KOPT-K1 (cell line): ENCODE data around the gene DPYSL4.
"Not testable (repeated sequence)": the region's sequence is repeated elsewhere in the genome, so short reads cannot be mapped to it uniquely, and the experiment has no call there.

ENCODE experiments used
- H3K27ac ChIP-seq: fragments of 200-600 bp; sonication (generic); 2 replicates; pipeline ENCODE4 v1.5.1; 2016; ENCODE audit warnings: antibody characterized with exemption, mild to moderate bottlenecking, low read depth, low read length; ENCODE audit not compliant: poor library complexity, severe bottlenecking
- H3K36me3 ChIP-seq: fragments of 200-600 bp; sonication (generic); 2 replicates; pipeline ENCODE4 v1.5.1; 2017; ENCODE audit warnings: antibody characterized with exemption, mild to moderate bottlenecking, low read length, moderate library complexity; ENCODE audit not compliant: insufficient read depth
- H3K9me3 ChIP-seq: fragments of 200-600 bp; sonication (generic); 2 replicates; pipeline ENCODE4 v1.5.1; 2017; ENCODE audit warnings: antibody characterized with exemption, low read length, mild to moderate bottlenecking; ENCODE audit not compliant: insufficient read depth, poor library complexity, severe bottlenecking

DPYSL4 gene

GRCh38 chr10:132156382-132156781, 30.4 kb upstream of the DPYSL4 start:
- no peaks in the 10 kb centered on the region for H3K9me3 ChIP-seq
- no peaks in the 10 kb centered on the region for H3K36me3 ChIP-seq
- H3K27ac ChIP-seq = no peak overlapping the region

GRCh38 chr10:132157101-132157500, 29.6 kb upstream of the DPYSL4 start:
- no peaks in the 10 kb centered on the region for H3K36me3 ChIP-seq
- H3K27ac ChIP-seq = no peak overlapping the region
- H3K9me3 ChIP-seq = no peaks in the 10 kb centered on the region

GRCh38 chr10:132158122-132158741, 28.5 kb upstream of the DPYSL4 start:
- no peak overlapping the region for H3K27ac ChIP-seq
- no peaks in the 10 kb centered on the region for H3K9me3 ChIP-seq
- H3K36me3 ChIP-seq = no peaks in the 10 kb centered on the region

- Histone ChIP-seq H3K36me3 (no peaks in the 10 kb centered on the region), H3K27ac (peak overlapping the region; percentile 66), H3K9me3 (no peaks in the 10 kb centered on the region)
Measured at GRCh38 chr10:132158823-132159222, 27.9 kb upstream of the DPYSL4 start.

GRCh38 chr10:132159302-132160230, 27.2 kb upstream of the DPYSL4 start:
- H3K36me3 ChIP-seq = not testable (repeated sequence)
- H3K27ac ChIP-seq = peak overlapping the region; percentile 66

GRCh38 chr10:132160231-132160630, 26.5 kb upstream of the DPYSL4 start:
- not testable (repeated sequence) for H3K9me3 ChIP-seq, H3K36me3 ChIP-seq, H3K27ac ChIP-seq

More at GRCh38 chr10:132159302-132160230, 27.2 kb upstream of the DPYSL4 start:
- not testable (repeated sequence) for H3K9me3 ChIP-seq

GRCh38 chr10:132160834-132161622, 25.7 kb upstream of the DPYSL4 start:
- not testable (repeated sequence) for H3K9me3 ChIP-seq, H3K36me3 ChIP-seq
- H3K27ac ChIP-seq = peak overlapping the region; percentile 98

GRCh38 chr10:132162021-132162531, 24.7 kb upstream of the DPYSL4 start:
- Histone ChIP-seq H3K9me3 (no peaks in the 10 kb centered on the region), H3K36me3 (no peaks in the 10 kb centered on the region), H3K27ac (peak overlapping the region; percentile 98)

- Histone ChIP-seq H3K36me3 (no peaks in the 10 kb centered on the region), H3K9me3 (no peaks in the 10 kb centered on the region), H3K27ac (peak overlapping the region; percentile 98)
Measured at GRCh38 chr10:132162590-132163277, 24.0 kb upstream of the DPYSL4 start.

GRCh38 chr10:132163278-132163765, 23.4 kb upstream of the DPYSL4 start:
- Histone ChIP-seq H3K36me3 (no peaks in the 10 kb centered on the region), H3K27ac (peak overlapping the region; percentile 98)

GRCh38 chr10:132163826-132164515, 22.8 kb upstream of the DPYSL4 start:
- no peaks in the 10 kb centered on the region for H3K36me3 ChIP-seq
- peak overlapping the region; percentile 98 for H3K27ac ChIP-seq
- no peaks in the 10 kb centered on the region for H3K9me3 ChIP-seq

More at GRCh38 chr10:132163278-132163765, 23.4 kb upstream of the DPYSL4 start:
- H3K9me3 ChIP-seq = no peaks in the 10 kb centered on the region

- Histone ChIP-seq H3K27ac (no peak overlapping the region), H3K36me3 (no peaks in the 10 kb centered on the region), H3K9me3 (no peaks in the 10 kb centered on the region)
Measured at GRCh38 chr10:132164761-132165278, 21.9 kb upstream of the DPYSL4 start.

GRCh38 chr10:132165416-132165980, 21.2 kb upstream of the DPYSL4 start:
- Histone ChIP-seq H3K9me3 (no peaks in the 10 kb centered on the region), H3K36me3 (no peaks in the 10 kb centered on the region), H3K27ac (no peak overlapping the region)
